ENCODE data around the gene DDX23. TPM values are rescaled to one million over a fixed set of nuclear protein-coding genes. Genes with fewer than 3 reads are reported as not detected.

The DDX23 gene
- polyA plus RNA-seq, 1 donor from 2014 or later: 96.5 TPM

DNA sequence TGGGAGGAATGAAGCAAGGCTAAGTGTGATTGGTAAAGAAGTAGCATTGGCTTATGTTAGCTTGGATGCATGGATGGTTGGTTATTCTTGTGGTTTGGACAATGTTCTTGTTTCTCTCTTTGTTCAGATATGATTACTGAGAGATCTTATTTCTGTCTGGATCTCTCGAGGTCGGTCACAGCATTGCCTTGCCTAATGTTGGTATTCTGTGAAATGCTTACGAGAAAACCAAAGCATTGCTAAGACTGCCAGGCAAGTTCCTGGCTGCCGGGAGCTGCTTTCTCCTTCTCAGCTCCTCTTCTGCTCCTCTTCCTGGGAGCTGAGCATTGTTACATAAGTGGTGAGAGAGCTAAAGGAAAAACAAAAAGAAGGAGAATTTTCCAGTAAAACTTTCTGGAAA lies 21.1 kb upstream of the DDX23 start:
- Histone ChIP-seq H3K4me3 (ENCODE audit: low read length) (no peak overlapping the region), H3K27me3 (ENCODE audit: insufficient read depth, low read depth, low read length) (no peaks in the 10 kb centered on the region), H4K20me1 (ENCODE audit: insufficient read depth) (no peaks in the 10 kb centered on the region), H3F3A (ENCODE audit: insufficient read depth, low read length, poor library complexity, severe bottlenecking) (no peaks in the 10 kb centered on the region), H3K9me2 (ENCODE audit: insufficient read depth, low read length) (no peaks in the 10 kb centered on the region), H3K27ac (ENCODE audit: low read length) (no peak overlapping the region), H3K9ac (ENCODE audit: low read length) (no peak overlapping the region), H3K79me2 (replicated peaks; ENCODE audit: insufficient read depth, low read length) (no peaks in the 10 kb centered on the region), H2AFZ (ENCODE audit: low read depth, low read length) (no peak overlapping the region), H3K36me3 (ENCODE audit: insufficient read depth, low read length) (no peaks in the 10 kb centered on the region), H3K4me2 (ENCODE audit: low read length) (no peak overlapping the region), H3K9me3 (ENCODE audit: low read length) (no peaks in the 10 kb centered on the region)
- TF ChIP-seq MXI1 (conservative IDR thresholded peaks at IDR 0.05; ENCODE audit: poor library complexity, severe bottlenecking) (no peak), EP300 (conservative IDR thresholded peaks at IDR 0.05; ENCODE audit: poor library complexity, severe bottlenecking) (no peak), POLR2AphosphoS5 (IDR thresholded peaks at IDR 0.05) (no peak), SMC3 (conservative IDR thresholded peaks at IDR 0.05; ENCODE audit: poor library complexity) (no peak), RAD21 (conservative IDR thresholded peaks at IDR 0.05) (no peak), TAF1 (IDR thresholded peaks at IDR 0.05; ENCODE audit: low read depth) (no peak), EZH2 (IDR thresholded peaks at IDR 0.05; ENCODE audit: borderline replicate concordance, insufficient read depth, low read length, poor library complexity, severe bottlenecking) (no peak)
- TF ChIP-seq, protein P1, sequence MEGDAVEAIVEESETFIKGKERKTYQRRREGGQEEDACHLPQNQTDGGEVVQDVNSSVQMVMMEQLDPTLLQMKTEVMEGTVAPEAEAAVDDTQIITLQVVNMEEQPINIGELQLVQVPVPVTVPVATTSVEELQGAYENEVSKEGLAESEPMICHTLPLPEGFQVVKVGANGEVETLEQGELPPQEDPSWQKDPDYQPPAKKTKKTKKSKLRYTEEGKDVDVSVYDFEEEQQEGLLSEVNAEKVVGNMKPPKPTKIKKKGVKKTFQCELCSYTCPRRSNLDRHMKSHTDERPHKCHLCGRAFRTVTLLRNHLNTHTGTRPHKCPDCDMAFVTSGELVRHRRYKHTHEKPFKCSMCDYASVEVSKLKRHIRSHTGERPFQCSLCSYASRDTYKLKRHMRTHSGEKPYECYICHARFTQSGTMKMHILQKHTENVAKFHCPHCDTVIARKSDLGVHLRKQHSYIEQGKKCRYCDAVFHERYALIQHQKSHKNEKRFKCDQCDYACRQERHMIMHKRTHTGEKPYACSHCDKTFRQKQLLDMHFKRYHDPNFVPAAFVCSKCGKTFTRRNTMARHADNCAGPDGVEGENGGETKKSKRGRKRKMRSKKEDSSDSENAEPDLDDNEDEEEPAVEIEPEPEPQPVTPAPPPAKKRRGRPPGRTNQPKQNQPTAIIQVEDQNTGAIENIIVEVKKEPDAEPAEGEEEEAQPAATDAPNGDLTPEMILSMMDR (IDR thresholded peaks at IDR 0.05; ENCODE audit: poor library complexity, severe bottlenecking): no peak
- TF ChIP-seq, protein P2, sequence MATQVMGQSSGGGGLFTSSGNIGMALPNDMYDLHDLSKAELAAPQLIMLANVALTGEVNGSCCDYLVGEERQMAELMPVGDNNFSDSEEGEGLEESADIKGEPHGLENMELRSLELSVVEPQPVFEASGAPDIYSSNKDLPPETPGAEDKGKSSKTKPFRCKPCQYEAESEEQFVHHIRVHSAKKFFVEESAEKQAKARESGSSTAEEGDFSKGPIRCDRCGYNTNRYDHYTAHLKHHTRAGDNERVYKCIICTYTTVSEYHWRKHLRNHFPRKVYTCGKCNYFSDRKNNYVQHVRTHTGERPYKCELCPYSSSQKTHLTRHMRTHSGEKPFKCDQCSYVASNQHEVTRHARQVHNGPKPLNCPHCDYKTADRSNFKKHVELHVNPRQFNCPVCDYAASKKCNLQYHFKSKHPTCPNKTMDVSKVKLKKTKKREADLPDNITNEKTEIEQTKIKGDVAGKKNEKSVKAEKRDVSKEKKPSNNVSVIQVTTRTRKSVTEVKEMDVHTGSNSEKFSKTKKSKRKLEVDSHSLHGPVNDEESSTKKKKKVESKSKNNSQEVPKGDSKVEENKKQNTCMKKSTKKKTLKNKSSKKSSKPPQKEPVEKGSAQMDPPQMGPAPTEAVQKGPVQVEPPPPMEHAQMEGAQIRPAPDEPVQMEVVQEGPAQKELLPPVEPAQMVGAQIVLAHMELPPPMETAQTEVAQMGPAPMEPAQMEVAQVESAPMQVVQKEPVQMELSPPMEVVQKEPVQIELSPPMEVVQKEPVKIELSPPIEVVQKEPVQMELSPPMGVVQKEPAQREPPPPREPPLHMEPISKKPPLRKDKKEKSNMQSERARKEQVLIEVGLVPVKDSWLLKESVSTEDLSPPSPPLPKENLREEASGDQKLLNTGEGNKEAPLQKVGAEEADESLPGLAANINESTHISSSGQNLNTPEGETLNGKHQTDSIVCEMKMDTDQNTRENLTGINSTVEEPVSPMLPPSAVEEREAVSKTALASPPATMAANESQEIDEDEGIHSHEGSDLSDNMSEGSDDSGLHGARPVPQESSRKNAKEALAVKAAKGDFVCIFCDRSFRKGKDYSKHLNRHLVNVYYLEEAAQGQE (IDR thresholded peaks at IDR 0.05; ENCODE audit: borderline replicate concordance): no peak

DNA sequence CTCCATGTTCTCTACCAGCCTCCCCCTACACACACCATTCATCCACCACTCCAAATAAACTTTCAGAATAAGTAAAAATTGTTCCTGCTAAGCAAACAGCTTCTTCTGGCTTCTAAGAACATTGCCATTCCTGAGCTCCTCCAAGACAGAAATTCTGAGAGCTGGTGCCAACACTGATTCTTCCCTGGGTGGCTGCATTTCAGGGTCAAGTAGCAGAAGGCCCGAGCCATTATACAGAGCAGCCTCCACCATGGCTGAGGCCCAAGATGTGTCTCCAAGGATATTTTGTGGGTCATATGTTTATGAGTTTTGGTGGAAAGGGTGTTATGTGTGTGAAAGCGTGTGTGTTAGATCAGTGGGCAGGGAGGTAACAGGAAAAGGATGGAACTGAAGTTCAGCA lies 17.2 kb upstream of the DDX23 start:
- Histone ChIP-seq H3K27me3 (ENCODE audit: insufficient read depth, low read depth, low read length) (peaks cover 11% of the 10 kb centered on the region), H3F3A (ENCODE audit: insufficient read depth, low read length, poor library complexity, severe bottlenecking) (no peaks in the 10 kb centered on the region), H3K27ac (ENCODE audit: low read length) (no peak overlapping the region), H3K4me2 (ENCODE audit: low read length) (no peak overlapping the region), H3K79me2 (replicated peaks; ENCODE audit: insufficient read depth, low read length) (no peaks in the 10 kb centered on the region), H3K9me2 (ENCODE audit: insufficient read depth, low read length) (no peaks in the 10 kb centered on the region), H3K4me3 (ENCODE audit: low read length) (no peak overlapping the region), H3K9me3 (ENCODE audit: low read length) (no peaks in the 10 kb centered on the region), H3K36me3 (ENCODE audit: insufficient read depth, low read length) (no peaks in the 10 kb centered on the region), H4K20me1 (ENCODE audit: insufficient read depth) (no peaks in the 10 kb centered on the region), H2AFZ (ENCODE audit: low read depth, low read length) (no peak overlapping the region), H3K9ac (ENCODE audit: low read length) (no peak overlapping the region)
- TF ChIP-seq, protein P2 (IDR thresholded peaks at IDR 0.05; ENCODE audit: borderline replicate concordance): no peak
- TF ChIP-seq TAF1 (IDR thresholded peaks at IDR 0.05; ENCODE audit: low read depth): no peak
- no peak for TF ChIP-seq EP300 (conservative IDR thresholded peaks at IDR 0.05; ENCODE audit: poor library complexity, severe bottlenecking)
- TF ChIP-seq, protein P1 (IDR thresholded peaks at IDR 0.05; ENCODE audit: poor library complexity, severe bottlenecking): no peak
- no peak for TF ChIP-seq POLR2AphosphoS5 (IDR thresholded peaks at IDR 0.05)
- no peak for TF ChIP-seq MXI1 (conservative IDR thresholded peaks at IDR 0.05; ENCODE audit: poor library complexity, severe bottlenecking)
- TF ChIP-seq EZH2 (IDR thresholded peaks at IDR 0.05; ENCODE audit: borderline replicate concordance, insufficient read depth, low read length, poor library complexity, severe bottlenecking): no peak
- TF ChIP-seq RAD21 (conservative IDR thresholded peaks at IDR 0.05): no peak
- TF ChIP-seq SMC3 (conservative IDR thresholded peaks at IDR 0.05; ENCODE audit: poor library complexity): no peak
